Liver (tissue), 9 donors: ENCODE data around the gene AVPR1B. TPM values are rescaled to one million over a fixed set of nuclear protein-coding genes. Genes with fewer than 3 reads are reported as not detected.

Source experiments
- DNase-seq: peaks from one replicate; pipeline ENCODE4 v3.0.0-alpha.2; 2017; ENCODE audit warnings: low spot score
- H3K27ac ChIP-seq, 2 donors: one replicate each; pipeline ENCODE4 v1.7.0; 2013; ENCODE audit warnings: inconsistent platforms in 2 of 2, low read length in 2 of 2, control low read depth in 1 of 2, low read depth in 1 of 2, mild to moderate bottlenecking in 1 of 2
- H3K27me3 ChIP-seq, 4 donors: one replicate each; pipeline versions ENCODE4 v1.6.1 to v1.7.0; 2013; ENCODE audit warnings: low read length in 3 of 4, inconsistent platforms in 1 of 4, mild to moderate bottlenecking in 1 of 4, moderate library complexity in 1 of 4; ENCODE audit not compliant: control insufficient read depth in 4 of 4, insufficient read depth in 4 of 4
- H3K36me3 ChIP-seq, 4 donors: one replicate each; pipeline versions ENCODE4 v1.6.1 to v1.7.0; 2013; ENCODE audit warnings: low read length in 3 of 4, mild to moderate bottlenecking in 3 of 4, low read depth in 1 of 4, moderate library complexity in 1 of 4; ENCODE audit not compliant: control insufficient read depth in 4 of 4, insufficient read depth in 3 of 4
- H3K4me1 ChIP-seq, 4 donors: one replicate each; pipeline versions ENCODE4 v1.6.1 to v1.7.0; 2013; ENCODE audit warnings: low read length in 3 of 4, mild to moderate bottlenecking in 3 of 4, moderate library complexity in 1 of 4; ENCODE audit not compliant: control insufficient read depth in 4 of 4, insufficient read depth in 4 of 4
- H3K4me3 ChIP-seq, 3 donors: one replicate each; pipeline versions ENCODE4 v1.6.1 to v1.7.0; 2013; ENCODE audit warnings: low read length in 3 of 3, control low read depth in 1 of 3, low read depth in 1 of 3, mild to moderate bottlenecking in 1 of 3
- H3K9ac ChIP-seq, 2 donors: one replicate each; pipeline ENCODE4 v1.7.0; 2013; ENCODE audit warnings: low read length in 2 of 2, mild to moderate bottlenecking in 2 of 2, moderate library complexity in 2 of 2, control low read depth in 1 of 2, low read depth in 1 of 2
- H3K9me3 ChIP-seq, 4 donors: one replicate each; pipeline versions ENCODE4 v1.6.1 to v1.7.0; 2013; ENCODE audit warnings: low read length in 3 of 4; ENCODE audit not compliant: control insufficient read depth in 4 of 4
- ATF3 ChIP-seq: IDR thresholded peaks from 2 replicates; pipeline ENCODE4 v1.6.1; 2016; ENCODE audit warnings: antibody characterized with exemption
- CTCF ChIP-seq: fragments of 150-350 bp; IDR thresholded peaks from 2 replicates; pipeline ENCODE4 v1.5.1; 2017; ENCODE audit warnings: improper control_type of control experiment, low read depth, low read length; ENCODE audit not compliant: missing input control
- EGR1 ChIP-seq, 2 donors: IDR thresholded peaks; 2 replicates each; pipeline ENCODE4 v1.6.1; 2016 to 2018; ENCODE audit warnings: antibody characterized with exemption in 2 of 2, low read depth in 2 of 2
- FOXA1 ChIP-seq: IDR thresholded peaks from 2 replicates; pipeline ENCODE4 v1.6.1; 2016; ENCODE audit warnings: antibody characterized with exemption
- FOXA2 ChIP-seq: IDR thresholded peaks from 2 replicates; pipeline ENCODE4 v1.6.1; 2016; ENCODE audit warnings: antibody characterized with exemption
- GABPA ChIP-seq, 2 donors: IDR thresholded peaks in 1 of 2; conservative IDR thresholded peaks in 1 of 2; 2 replicates each; pipeline ENCODE4 v1.6.1; 2016; ENCODE audit warnings: antibody characterized with exemption in 2 of 2, mild to moderate bottlenecking in 1 of 2, moderate library complexity in 1 of 2
- HNF4A ChIP-seq, 2 donors: conservative IDR thresholded peaks; 2 replicates each; pipeline ENCODE4 v1.6.1; 2016; ENCODE audit warnings: antibody characterized with exemption in 2 of 2, mild to moderate bottlenecking in 2 of 2
- HNF4G ChIP-seq: IDR thresholded peaks from 2 replicates; pipeline ENCODE4 v1.6.1; 2016; ENCODE audit warnings: antibody characterized with exemption
- JUND ChIP-seq, 2 donors: IDR thresholded peaks; 2 replicates each; pipeline ENCODE4 v1.6.1; 2016; ENCODE audit warnings: antibody characterized with exemption in 2 of 2
- MAX ChIP-seq: IDR thresholded peaks from 2 replicates; pipeline ENCODE4 v1.6.1; 2016; ENCODE audit warnings: antibody characterized with exemption
- NR2F2 ChIP-seq: IDR thresholded peaks from 2 replicates; pipeline ENCODE4 v1.6.1; 2016; ENCODE audit warnings: antibody characterized with exemption
- RAD21 ChIP-seq, 2 donors: IDR thresholded peaks; 2 replicates each; pipeline ENCODE4 v1.6.1; 2016; ENCODE audit warnings: antibody characterized with exemption in 2 of 2, mild to moderate bottlenecking in 2 of 2
- REST ChIP-seq: IDR thresholded peaks from 2 replicates; pipeline ENCODE4 v1.6.1; 2016; ENCODE audit warnings: antibody characterized with exemption, mild to moderate bottlenecking
- RXRA ChIP-seq, 2 donors: IDR thresholded peaks; 2 replicates each; pipeline ENCODE4 v1.6.1; 2017 to 2018; ENCODE audit warnings: antibody characterized with exemption in 2 of 2, mild to moderate bottlenecking in 1 of 2
- SP1 ChIP-seq: IDR thresholded peaks from 2 replicates; pipeline ENCODE4 v1.6.1; 2018; ENCODE audit warnings: antibody characterized with exemption, mild to moderate bottlenecking
- TAF1 ChIP-seq: conservative IDR thresholded peaks from 2 replicates; pipeline ENCODE4 v1.6.1; 2016; ENCODE audit warnings: antibody characterized with exemption, mild to moderate bottlenecking
- YY1 ChIP-seq: IDR thresholded peaks from 2 replicates; pipeline ENCODE4 v1.6.1; 2016; ENCODE audit warnings: antibody characterized with exemption, mild to moderate bottlenecking
- WGBS: extraction: QIAGEN DNeasy Blood & Tissue Kit; methylation state at CpG from one replicate; pipeline ENCODE4 v1.1.7; 2013; 5-methylcytosine and 5-hydroxymethylcytosine counted together
- polyA plus RNA-seq, 2 donors: library from polyadenylated mRNA; stranded (reverse) in 1 of 2; unstranded in 1 of 2; fragments of 200-250 nt in 1 of 2; fragments of >200 nt in 1 of 2; fragmentation: Nextera tagmentation in 1 of 2; extraction: Ambion mirVana in 1 of 2; gene quantifications; one replicate each; pipeline versions ENCODE4 v1.2.1 to v1.2.3, GENCODE V29; 2013 to 2015
- total RNA-seq, 2 donors: library from RNA; depleted of rRNA; stranded (reverse); fragments of >200 nt; gene quantifications; one replicate each; pipeline ENCODE4 v1.2.3, GENCODE V29; 2014
- TF ChIP-seq, protein P1 (sequence below): IDR thresholded peaks from 2 replicates; pipeline ENCODE4 v1.6.1; 2016; ENCODE audit warnings: antibody characterized with exemption
- donor health status: healthy.
- donor health status: healthy.
- donor health status: healthy.
- donor health status: healthy.
- donor health status: healthy.

The AVPR1B gene
- total and polyA plus RNA-seq, 4 donors = not detected

- H3K4me3 ChIP-seq = no peak overlapping the region
- 82% methylated on average over 3 of the region's 3 CpGs for WGBS
- no peak for TF ChIP-seq SP1
- no peak for TF ChIP-seq EGR1 (IDR thresholded peaks at IDR 0.05; ENCODE audit: low read depth in 2 of 2)
- TF ChIP-seq YY1 = no peak
- TF ChIP-seq JUND (IDR thresholded peaks at IDR 0.05) = no peak
- TF ChIP-seq NR2F2 = no peak
- no peak for TF ChIP-seq FOXA1
- TF ChIP-seq RAD21 (IDR thresholded peaks at IDR 0.05) = no peak
- no peak for TF ChIP-seq CTCF
- TF ChIP-seq RXRA (IDR thresholded peaks at IDR 0.05) = no peak
- no peak for TF ChIP-seq ATF3
- no peak for TF ChIP-seq HNF4A (conservative IDR thresholded peaks at IDR 0.05)
- TF ChIP-seq TAF1 = no peak
- TF ChIP-seq, protein P1, sequence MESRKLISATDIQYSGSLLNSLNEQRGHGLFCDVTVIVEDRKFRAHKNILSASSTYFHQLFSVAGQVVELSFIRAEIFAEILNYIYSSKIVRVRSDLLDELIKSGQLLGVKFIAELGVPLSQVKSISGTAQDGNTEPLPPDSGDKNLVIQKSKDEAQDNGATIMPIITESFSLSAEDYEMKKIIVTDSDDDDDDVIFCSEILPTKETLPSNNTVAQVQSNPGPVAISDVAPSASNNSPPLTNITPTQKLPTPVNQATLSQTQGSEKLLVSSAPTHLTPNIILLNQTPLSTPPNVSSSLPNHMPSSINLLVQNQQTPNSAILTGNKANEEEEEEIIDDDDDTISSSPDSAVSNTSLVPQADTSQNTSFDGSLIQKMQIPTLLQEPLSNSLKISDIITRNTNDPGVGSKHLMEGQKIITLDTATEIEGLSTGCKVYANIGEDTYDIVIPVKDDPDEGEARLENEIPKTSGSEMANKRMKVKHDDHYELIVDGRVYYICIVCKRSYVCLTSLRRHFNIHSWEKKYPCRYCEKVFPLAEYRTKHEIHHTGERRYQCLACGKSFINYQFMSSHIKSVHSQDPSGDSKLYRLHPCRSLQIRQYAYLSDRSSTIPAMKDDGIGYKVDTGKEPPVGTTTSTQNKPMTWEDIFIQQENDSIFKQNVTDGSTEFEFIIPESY = no peak
- TF ChIP-seq GABPA (IDR thresholded peaks at IDR 0.05 in 1 of 2, conservative IDR thresholded peaks at IDR 0.05 in 1 of 2) = no peak
- TF ChIP-seq HNF4G = no peak
- no peaks in the 10 kb centered on the region for H3K4me1 ChIP-seq
- H3K9me3 ChIP-seq = no peaks in the 10 kb centered on the region
- H3K36me3 ChIP-seq = no peaks in the 10 kb centered on the region
- no peak for DNase-seq
- no peak overlapping the region for H3K27ac ChIP-seq
- H3K9ac ChIP-seq = no peak overlapping the region
- H3K27me3 ChIP-seq = no peaks in the 10 kb centered on the region
Observed at GRCh38 chr1:206089341-206089740, 27.8 kb downstream of the AVPR1B start.

DNA sequence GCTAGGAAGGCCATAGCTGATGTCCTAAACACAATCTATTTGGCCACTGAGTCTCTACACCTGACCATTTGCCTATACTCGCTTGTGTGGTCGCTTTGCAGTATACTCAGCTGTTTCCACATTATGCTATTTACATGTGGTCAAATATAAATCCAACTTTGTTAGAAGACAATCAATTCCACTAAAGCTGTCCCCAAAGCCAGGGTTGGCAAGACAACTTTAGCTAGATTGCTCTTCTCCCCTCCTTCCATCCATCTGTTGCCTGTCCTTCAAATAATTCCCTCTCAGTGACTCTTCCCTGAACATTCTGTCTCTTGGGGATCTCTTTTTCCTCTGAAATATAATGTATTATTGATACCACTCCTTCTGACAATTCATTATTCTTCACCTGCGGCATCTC is 30.1 kb downstream of the AVPR1B start:
- H3K4me3 ChIP-seq = no peak overlapping the region
- no peak overlapping the region for H3K9ac ChIP-seq
- no peak for TF ChIP-seq FOXA1
- no peak for TF ChIP-seq HNF4A (conservative IDR thresholded peaks at IDR 0.05)
- TF ChIP-seq ATF3 = no peak
- TF ChIP-seq JUND (IDR thresholded peaks at IDR 0.05) = no peak
- no peak for TF ChIP-seq EGR1 (IDR thresholded peaks at IDR 0.05; ENCODE audit: low read depth in 2 of 2)
- no peak for TF ChIP-seq MAX
- TF ChIP-seq YY1 = no peak
- no peak for TF ChIP-seq HNF4G
- no peak for TF ChIP-seq NR2F2
- TF ChIP-seq, protein P1 = no peak
- TF ChIP-seq RXRA (IDR thresholded peaks at IDR 0.05) = no peak
- TF ChIP-seq CTCF = no peak
- no peak for TF ChIP-seq GABPA (IDR thresholded peaks at IDR 0.05 in 1 of 2, conservative IDR thresholded peaks at IDR 0.05 in 1 of 2)
- no peak for TF ChIP-seq TAF1
- TF ChIP-seq REST = no peak
- TF ChIP-seq SP1 = no peak
- no peak for TF ChIP-seq FOXA2
- no peak for TF ChIP-seq RAD21 (IDR thresholded peaks at IDR 0.05)
- peaks cover 0 to under 1% (median 0%) of the 10 kb centered on the region in 4 donors for H3K4me1 ChIP-seq
- DNase-seq = no peak
- 99% methylated on average over 3 of the region's 3 CpGs for WGBS
- H3K27me3 ChIP-seq = no peaks in the 10 kb centered on the region
- H3K9me3 ChIP-seq = no peaks in the 10 kb centered on the region
- H3K27ac ChIP-seq = no peak overlapping the region
- H3K36me3 ChIP-seq = no peaks in the 10 kb centered on the region
